ENCODE results near the gene P2RX6. TPM values are rescaled to one million over a fixed set of nuclear protein-coding genes. Genes with fewer than 3 reads are reported as not detected.
A peak's percentile ranks its signal among the peaks of the same experiment; 100 is the strongest.

P2RX6 gene
- total RNA-seq, 1 donor from 2014 or later: 2.3 TPM

GRCh38 chr22:20978419-20978818 lies 36.5 kb upstream of the P2RX6 start:
- no peak for ATAC-seq
- intact Hi-C loops (cut with DNase I): no loop called here
- DNase-seq (ENCODE audit: low spot score): no peak

GRCh38 chr22:20979243-20979809 lies 35.6 kb upstream of the P2RX6 start:
- intact Hi-C loops (cut with DNase I): no loop called here
- DNase-seq (ENCODE audit: low spot score) (peak; percentile 83), ATAC-seq (peak; percentile 71)

- intact Hi-C loops (cut with DNase I): no loop called here
- ATAC-seq: no peak
- no peak for DNase-seq (ENCODE audit: low spot score)
These were observed 35.0 kb upstream of the P2RX6 start for GRCh38 chr22:20979940-20980453.

GRCh38 chr22:20980523-20980922 lies 34.4 kb upstream of the P2RX6 start:
- intact Hi-C loops (cut with DNase I): no loop called here
- ATAC-seq (no peak), DNase-seq (ENCODE audit: low spot score) (no peak)

GRCh38 chr22:20980938-20981722 lies 33.8 kb upstream of the P2RX6 start:
- no peak for ATAC-seq
- DNase-seq (ENCODE audit: low spot score): no peak
- intact Hi-C loops (cut with DNase I): no loop called here

GRCh38 chr22:20981787-20982562 lies 33.0 kb upstream of the P2RX6 start, which contains the start of gene LZTR1:
TSS of gene LZTR1 (plus strand) at chr22:20982297. CDS start at chr22:20982372, 75 bp downstream.
- peak; percentile 90 for DNase-seq (ENCODE audit: low spot score)
- intact Hi-C loops (cut with DNase I): no loop called here
- peak; percentile 94 for ATAC-seq

- DNase-seq (ENCODE audit: low spot score): no peak
- ATAC-seq: peak; percentile 1
- intact Hi-C loops (cut with DNase I): no loop called here
These were observed 32.4 kb upstream of the P2RX6 start for GRCh38 chr22:20982563-20982882.

GRCh38 chr22:20983081-20983771 lies 31.7 kb upstream of the P2RX6 start:
- DNase-seq (ENCODE audit: low spot score) (no peak), ATAC-seq (no peak)
- intact Hi-C loops (cut with DNase I): no loop called here

GRCh38 chr22:20985720-20986119 lies 29.2 kb upstream of the P2RX6 start:
- intact Hi-C loops (cut with DNase I): no loop called here
- no peak for ATAC-seq
- no peak for DNase-seq (ENCODE audit: low spot score)

GRCh38 chr22:20986365-20986764 lies 28.6 kb upstream of the P2RX6 start:
- no peak for DNase-seq (ENCODE audit: low spot score)
- intact Hi-C loops (cut with DNase I): no loop called here
- no peak for ATAC-seq

GRCh38 chr22:20987375-20987774 lies 27.6 kb upstream of the P2RX6 start:
- DNase-seq (ENCODE audit: low spot score) (no peak), ATAC-seq (no peak)
- intact Hi-C loops (cut with DNase I): no loop called here

GRCh38 chr22:20988573-20989322 lies 26.2 kb upstream of the P2RX6 start:
- intact Hi-C loops (cut with DNase I): no loop called here
- DNase-seq (ENCODE audit: low spot score) (no peak), ATAC-seq (no peak)

- DNase-seq (ENCODE audit: low spot score): no peak
- intact Hi-C loops (cut with DNase I): no loop called here
- no peak for ATAC-seq
These were observed 25.4 kb upstream of the P2RX6 start for GRCh38 chr22:20989323-20990138.

GRCh38 chr22:20990184-20991180 lies 24.5 kb upstream of the P2RX6 start:
- DNase-seq (ENCODE audit: low spot score): no peak
- ATAC-seq: no peak
- intact Hi-C loops (cut with DNase I): no loop called here

GRCh38 chr22:20991252-20992055 lies 23.5 kb upstream of the P2RX6 start:
- intact Hi-C loops (cut with DNase I): no loop called here
- ATAC-seq (no peak), DNase-seq (ENCODE audit: low spot score) (no peak)

- DNase-seq (ENCODE audit: low spot score): no peak
- intact Hi-C loops (cut with DNase I): no loop called here
- no peak for ATAC-seq
These were observed 22.9 kb upstream of the P2RX6 start for GRCh38 chr22:20992056-20992442.

Data from sciatic nerve (tissue), 2 donors.